Measurements from ENCODE around the gene GNPTAB.

The GNPTAB gene

GRCh38 chr12:101775816-101776215 is 54.9 kb downstream of the GNPTAB start:
- DNase-seq (ENCODE audit: low read depth), result no peak
- TF ChIP-seq CTCF (IDR thresholded peaks at IDR 0.05; ENCODE audit: low read length, missing control alignments), result no peak
- H3K4me3 ChIP-seq (replicated peaks; ENCODE audit: low read depth, low read length), result no peak overlapping the region

DNA sequence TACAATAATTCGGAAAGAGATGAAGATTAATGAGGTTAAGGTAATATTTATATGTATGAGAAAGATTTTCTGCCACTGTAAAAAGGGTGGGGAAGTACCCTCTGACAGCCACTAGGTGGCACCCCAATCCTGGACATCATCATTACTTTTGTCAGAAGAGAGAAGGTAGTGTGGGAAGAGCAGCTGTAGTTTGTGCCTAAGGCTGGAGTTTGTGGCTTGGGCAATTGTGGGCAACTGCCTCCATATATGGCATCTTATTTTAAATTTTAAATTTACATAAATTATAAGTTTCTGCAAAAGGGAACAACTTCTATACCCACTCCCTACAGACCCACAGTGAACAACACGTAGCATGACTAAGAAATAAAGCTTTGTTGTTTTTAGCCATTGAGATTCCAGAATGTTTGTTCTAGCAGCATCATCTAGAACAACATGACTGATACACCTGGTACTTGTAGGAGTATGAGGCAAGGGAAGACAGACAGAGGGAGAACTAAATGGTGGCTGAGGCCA is 57.1 kb downstream of the GNPTAB start:
- H3K4me3 ChIP-seq (replicated peaks; ENCODE audit: low read depth, low read length), result no peak overlapping the region
- TF ChIP-seq CTCF (IDR thresholded peaks at IDR 0.05; ENCODE audit: low read length, missing control alignments), result peak; percentile 88
- peak; percentile 85 for DNase-seq (ENCODE audit: low read depth)

- TF ChIP-seq CTCF (IDR thresholded peaks at IDR 0.05; ENCODE audit: low read length, missing control alignments), result no peak
- no peak overlapping the region for H3K4me3 ChIP-seq (replicated peaks; ENCODE audit: low read depth, low read length)
- DNase-seq (ENCODE audit: low read depth), result no peak
These were observed 58.6 kb downstream of the GNPTAB start for GRCh38 chr12:101772012-101772775.

- no peak for TF ChIP-seq CTCF (IDR thresholded peaks at IDR 0.05; ENCODE audit: low read length, missing control alignments)
- no peak overlapping the region for H3K4me3 ChIP-seq (replicated peaks; ENCODE audit: low read depth, low read length)
- no peak for DNase-seq (ENCODE audit: low read depth)
These were observed 60.9 kb downstream of the GNPTAB start for GRCh38 chr12:101769865-101770264.

GRCh38 chr12:101768781-101769180 is 62.0 kb downstream of the GNPTAB start:
- DNase-seq (ENCODE audit: low read depth), result no peak
- TF ChIP-seq CTCF (IDR thresholded peaks at IDR 0.05; ENCODE audit: low read length, missing control alignments), result no peak
- H3K4me3 ChIP-seq (replicated peaks; ENCODE audit: low read depth, low read length), result no peak overlapping the region

- no peak for DNase-seq (ENCODE audit: low read depth)
- TF ChIP-seq CTCF (IDR thresholded peaks at IDR 0.05; ENCODE audit: low read length, missing control alignments), result no peak
- no peak overlapping the region for H3K4me3 ChIP-seq (replicated peaks; ENCODE audit: low read depth, low read length)
These were observed 63.2 kb downstream of the GNPTAB start for GRCh38 chr12:101767537-101767936.
